PFSK-1 (cell line): ENCODE results near the gene MAST3.

Experiments used
- FOXP2 ChIP-seq: optimal IDR thresholded peaks from 2 replicates; pipeline ENCODE3; 2011; ENCODE audit warnings: borderline replicate concordance, control low read depth, inconsistent platforms; ENCODE audit not compliant: insufficient read depth; ENCODE audit errors: extremely low read length, extremely low read depth
- POLR2AphosphoS5 ChIP-seq: IDR thresholded peaks from 2 replicates; pipeline ENCODE4 v1.6.1; 2012; ENCODE audit warnings: low read depth, mild to moderate bottlenecking, control low read depth, low read length, moderate library complexity
- SIN3A ChIP-seq: IDR thresholded peaks from 2 replicates; pipeline ENCODE4 v1.6.1; 2012; ENCODE audit warnings: mild to moderate bottlenecking, low read length, moderate library complexity, borderline replicate concordance; ENCODE audit not compliant: insufficient read depth
- TAF1 ChIP-seq: IDR thresholded peaks from 2 replicates; pipeline ENCODE4 v1.6.1; 2012; ENCODE audit warnings: low read length, control low read depth, borderline replicate concordance; ENCODE audit not compliant: insufficient read depth
- TF ChIP-seq, protein P1 (sequence below), 2 experiments: IDR thresholded peaks; 2 replicates each; pipeline versions ENCODE4 v1.6.1 to v1.8.0; 2011 to 2012; ENCODE audit warnings: low read depth in 2 of 2, low read length in 2 of 2, control low read depth in 1 of 2, inconsistent platforms in 1 of 2, mild to moderate bottlenecking in 1 of 2, moderate library complexity in 1 of 2; ENCODE audit not compliant: insufficient read depth in 1 of 2

MAST3 gene

DNA sequence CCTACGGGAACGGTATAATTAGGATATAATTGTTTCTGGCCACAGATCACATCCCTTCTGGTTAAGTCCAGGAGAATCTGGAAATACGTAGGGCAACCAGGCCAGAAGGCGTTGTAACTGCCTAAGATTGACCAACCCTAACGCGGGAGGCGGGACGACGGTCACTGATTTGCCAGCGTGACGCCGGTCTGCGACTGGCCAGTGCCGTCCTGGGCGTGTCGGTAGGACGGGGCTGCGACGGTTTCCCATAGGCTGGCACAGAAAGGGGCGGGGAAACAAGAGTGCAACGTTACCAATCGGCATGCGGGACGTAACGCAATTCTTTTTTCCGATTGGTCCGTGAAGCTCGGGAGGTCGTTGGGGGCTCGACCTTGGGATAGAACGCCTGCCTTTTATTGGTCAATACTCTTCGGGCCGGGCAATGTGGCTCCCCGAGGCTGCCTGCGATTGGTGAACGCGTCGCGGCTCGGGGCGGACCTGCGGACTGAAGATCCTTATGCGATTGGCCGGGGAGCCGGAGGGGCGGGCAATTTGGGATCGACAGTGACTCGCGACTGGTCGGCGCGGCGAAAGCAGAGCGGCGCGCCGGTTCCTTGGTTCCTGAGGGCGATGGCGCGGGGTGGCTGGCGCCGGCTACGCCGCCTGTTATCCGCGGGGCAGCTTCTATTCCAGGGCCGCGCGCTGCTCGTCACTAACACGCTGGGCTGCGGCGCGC, 95.3 kb downstream of the MAST3 start, which contains the start of gene MPV17L2:
Gene MPV17L2, plus strand, starts transcription at position 546 of the 715 bp plus-strand sequence. Its CDS starts 64 bp downstream, at position 610.
- peak; percentile 61 for TF ChIP-seq POLR2AphosphoS5
- TF ChIP-seq TAF1 = peak; percentile 79; the same call in 1 of the 2 replicates
- TF ChIP-seq, protein P1, sequence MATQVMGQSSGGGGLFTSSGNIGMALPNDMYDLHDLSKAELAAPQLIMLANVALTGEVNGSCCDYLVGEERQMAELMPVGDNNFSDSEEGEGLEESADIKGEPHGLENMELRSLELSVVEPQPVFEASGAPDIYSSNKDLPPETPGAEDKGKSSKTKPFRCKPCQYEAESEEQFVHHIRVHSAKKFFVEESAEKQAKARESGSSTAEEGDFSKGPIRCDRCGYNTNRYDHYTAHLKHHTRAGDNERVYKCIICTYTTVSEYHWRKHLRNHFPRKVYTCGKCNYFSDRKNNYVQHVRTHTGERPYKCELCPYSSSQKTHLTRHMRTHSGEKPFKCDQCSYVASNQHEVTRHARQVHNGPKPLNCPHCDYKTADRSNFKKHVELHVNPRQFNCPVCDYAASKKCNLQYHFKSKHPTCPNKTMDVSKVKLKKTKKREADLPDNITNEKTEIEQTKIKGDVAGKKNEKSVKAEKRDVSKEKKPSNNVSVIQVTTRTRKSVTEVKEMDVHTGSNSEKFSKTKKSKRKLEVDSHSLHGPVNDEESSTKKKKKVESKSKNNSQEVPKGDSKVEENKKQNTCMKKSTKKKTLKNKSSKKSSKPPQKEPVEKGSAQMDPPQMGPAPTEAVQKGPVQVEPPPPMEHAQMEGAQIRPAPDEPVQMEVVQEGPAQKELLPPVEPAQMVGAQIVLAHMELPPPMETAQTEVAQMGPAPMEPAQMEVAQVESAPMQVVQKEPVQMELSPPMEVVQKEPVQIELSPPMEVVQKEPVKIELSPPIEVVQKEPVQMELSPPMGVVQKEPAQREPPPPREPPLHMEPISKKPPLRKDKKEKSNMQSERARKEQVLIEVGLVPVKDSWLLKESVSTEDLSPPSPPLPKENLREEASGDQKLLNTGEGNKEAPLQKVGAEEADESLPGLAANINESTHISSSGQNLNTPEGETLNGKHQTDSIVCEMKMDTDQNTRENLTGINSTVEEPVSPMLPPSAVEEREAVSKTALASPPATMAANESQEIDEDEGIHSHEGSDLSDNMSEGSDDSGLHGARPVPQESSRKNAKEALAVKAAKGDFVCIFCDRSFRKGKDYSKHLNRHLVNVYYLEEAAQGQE (IDR thresholded peaks at IDR 0.05; ENCODE audit: insufficient read depth in 1 of 2, low read depth in 2 of 2, low read length in 2 of 2) = no peak
- TF ChIP-seq FOXP2 = peak; percentile 72
- TF ChIP-seq SIN3A = no peak

DNA sequence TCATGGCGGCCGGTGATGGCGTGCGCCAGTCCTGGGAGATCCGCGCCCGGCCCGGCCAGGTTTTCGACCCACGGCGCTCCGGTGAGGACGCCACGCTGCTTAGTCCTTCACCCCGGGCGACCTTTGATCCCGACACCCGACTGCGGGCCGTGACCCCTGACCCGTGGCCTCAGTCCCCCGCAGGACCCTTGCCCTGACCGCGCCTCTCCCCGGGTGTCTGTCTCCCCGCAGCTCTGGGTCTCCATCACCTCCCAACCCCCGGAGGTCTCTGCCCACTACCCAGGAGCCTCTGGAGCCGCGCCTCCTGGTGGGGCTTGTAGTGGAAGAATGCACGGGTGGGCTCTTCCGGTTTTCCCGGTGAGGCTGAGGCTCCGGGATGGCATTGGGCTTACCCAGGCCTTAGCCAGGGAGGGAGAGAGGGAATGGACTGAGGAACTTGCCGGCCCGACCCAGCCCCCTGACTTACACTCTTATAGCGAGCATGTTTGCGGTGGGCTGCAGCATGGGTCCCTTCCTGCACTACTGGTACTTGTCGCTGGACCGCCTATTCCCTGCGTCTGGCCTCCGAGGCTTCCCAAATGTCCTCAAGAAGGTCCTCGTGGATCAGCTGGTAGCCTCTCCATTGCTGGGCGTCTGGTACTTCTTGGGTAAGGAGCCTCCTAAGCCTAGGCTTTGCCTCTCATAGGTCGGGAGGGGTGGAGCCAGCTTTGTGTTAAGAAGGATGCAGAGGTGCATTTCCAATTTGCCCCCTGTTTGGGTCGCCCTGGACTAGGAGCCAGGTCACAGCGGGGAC, 96.0 kb downstream of the MAST3 start:
- no peak for TF ChIP-seq SIN3A

DNA sequence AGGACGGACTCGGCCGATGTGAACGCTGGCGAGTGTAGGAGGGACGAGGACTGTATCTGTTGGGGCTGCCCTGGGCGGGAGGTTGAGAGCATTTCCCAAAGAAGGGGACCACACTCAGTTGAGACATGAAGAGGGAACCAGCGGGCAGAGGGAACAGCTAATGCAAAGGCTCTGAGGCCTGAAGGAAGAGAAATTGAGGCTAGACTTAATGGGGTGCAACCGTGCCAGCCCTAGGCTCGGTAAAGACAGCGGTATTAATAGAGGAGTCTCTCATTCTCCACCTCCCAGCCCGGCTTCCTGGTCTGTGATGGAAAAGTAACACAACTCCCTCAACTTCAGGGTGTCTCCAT, 96.6 kb downstream of the MAST3 start:
- no peak for TF ChIP-seq POLR2AphosphoS5
- TF ChIP-seq FOXP2 = no peak
- TF ChIP-seq SIN3A = no peak
- no peak for TF ChIP-seq TAF1
- TF ChIP-seq, protein P1 (IDR thresholded peaks at IDR 0.05; ENCODE audit: insufficient read depth in 1 of 2, low read depth in 2 of 2, low read length in 2 of 2) = no peak

DNA sequence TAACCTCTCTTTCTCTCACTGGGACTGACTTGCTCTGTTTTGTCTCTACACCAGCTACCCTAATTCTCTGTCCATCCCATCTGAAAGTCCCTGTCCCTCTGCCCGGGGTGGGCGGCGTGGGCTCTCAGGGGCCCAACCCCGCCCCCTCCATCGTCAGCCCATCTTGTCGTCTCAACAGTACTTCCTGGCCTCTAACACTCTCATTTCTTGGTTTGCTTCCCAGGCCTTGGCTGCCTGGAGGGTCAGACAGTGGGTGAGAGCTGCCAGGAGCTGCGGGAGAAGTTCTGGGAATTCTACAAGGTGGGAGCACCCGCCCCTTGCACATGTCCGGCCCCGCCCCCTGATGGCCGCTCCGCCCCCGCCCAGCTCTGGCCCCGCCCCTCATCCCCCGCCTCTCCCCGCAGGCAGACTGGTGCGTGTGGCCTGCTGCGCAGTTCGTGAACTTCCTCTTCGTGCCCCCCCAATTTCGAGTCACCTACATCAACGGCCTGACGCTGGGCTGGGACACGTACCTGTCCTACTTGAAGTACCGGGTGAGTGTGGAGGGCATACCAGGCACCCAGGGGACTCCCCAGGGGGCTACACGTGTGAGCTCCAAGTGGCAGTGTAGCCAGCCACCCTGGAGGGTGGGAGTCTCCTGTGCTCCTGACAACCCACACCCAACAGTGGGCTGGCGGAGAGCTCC, 97.1 kb downstream of the MAST3 start:
- no peak for TF ChIP-seq SIN3A
- TF ChIP-seq FOXP2 = peak; percentile 13
- no peak for TF ChIP-seq POLR2AphosphoS5

DNA sequence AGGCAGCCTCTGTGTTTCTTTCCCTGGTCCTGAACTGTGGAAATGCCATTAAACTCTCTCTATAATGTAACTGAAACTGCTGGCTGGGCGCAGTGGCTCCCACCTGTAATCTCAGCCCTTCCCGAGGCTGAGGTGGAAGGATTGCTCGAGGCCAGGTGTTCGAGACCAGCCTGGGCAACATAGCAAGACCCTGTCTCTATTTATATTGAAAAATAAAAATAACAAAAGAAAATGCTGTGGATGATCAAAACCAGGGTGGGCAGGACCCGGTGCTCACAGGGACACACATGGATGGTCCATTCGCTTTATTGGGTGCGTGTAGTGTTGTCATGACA, 98.9 kb downstream of the MAST3 start:
- TF ChIP-seq FOXP2 = no peak
- TF ChIP-seq, protein P1 (IDR thresholded peaks at IDR 0.05; ENCODE audit: insufficient read depth in 1 of 2, low read depth in 2 of 2, low read length in 2 of 2) = no peak
- TF ChIP-seq SIN3A = no peak
- no peak for TF ChIP-seq TAF1
- TF ChIP-seq POLR2AphosphoS5 = no peak

DNA sequence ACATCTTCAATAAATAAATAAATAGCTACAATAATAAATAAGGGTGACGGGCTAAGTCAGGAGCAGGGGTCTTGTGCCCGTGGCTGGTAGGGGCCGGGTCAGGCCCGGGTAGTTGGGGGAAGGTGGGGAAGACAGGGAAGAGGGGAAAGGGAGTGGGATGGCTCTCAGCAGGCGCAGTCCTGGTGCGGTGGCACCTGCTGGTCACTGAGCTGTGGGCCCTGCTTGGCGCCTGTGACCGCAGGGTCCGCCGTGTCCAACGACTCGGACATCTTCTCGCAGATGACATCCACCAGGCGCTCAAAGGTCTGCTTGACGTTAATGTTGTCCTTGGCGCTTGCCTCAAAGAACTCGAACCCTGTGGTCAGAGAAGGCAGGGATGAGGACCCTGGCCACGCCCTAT, 99.7 kb downstream of the MAST3 start:
- no peak for TF ChIP-seq POLR2AphosphoS5
- no peak for TF ChIP-seq FOXP2
- TF ChIP-seq TAF1 = no peak
- TF ChIP-seq, protein P1 (IDR thresholded peaks at IDR 0.05; ENCODE audit: insufficient read depth in 1 of 2, low read depth in 2 of 2, low read length in 2 of 2) = no peak
- TF ChIP-seq SIN3A = no peak
